Sigmoid colon (tissue), 7 donors: Measurements from ENCODE around the gene RAP1A. TPM values are rescaled to one million over a fixed set of nuclear protein-coding genes. Genes with fewer than 3 reads are reported as not detected.

Source experiments
- DNase-seq: peaks from one replicate; pipeline ENCODE4 v3.0.0-alpha.2; 2019
- H3K27ac ChIP-seq, 4 donors: fragments of 200-600 bp; sonication (generic); one replicate each; pipeline ENCODE4 v1.5.1; 2016 to 2019; ENCODE audit warnings: mild to moderate bottlenecking in 1 of 4
- H3K27me3 ChIP-seq, 3 donors: fragments of 200-600 bp; sonication (generic); one replicate each; pipeline ENCODE4 v1.5.1; 2019; ENCODE audit warnings: mild to moderate bottlenecking in 1 of 3
- H3K36me3 ChIP-seq, 4 donors: fragments of 200-600 bp; sonication (generic); one replicate each; pipeline ENCODE4 v1.5.1; 2016 to 2019
- H3K4me1 ChIP-seq, 4 donors: fragments of 200-600 bp; sonication (generic); one replicate each; pipeline ENCODE4 v1.5.1; 2017 to 2019
- H3K4me3 ChIP-seq, 4 donors: fragments of 200-600 bp; sonication (generic); one replicate each; pipeline ENCODE4 v1.5.1; 2017 to 2019; ENCODE audit warnings: mild to moderate bottlenecking in 2 of 4, moderate library complexity in 1 of 4
- H3K9me3 ChIP-seq, 4 donors: fragments of 200-600 bp in 3 of 4; sonication (generic) in 3 of 4; one replicate each; pipeline versions ENCODE4 v1.5.1 to v1.6.1; 2013 to 2019
- EP300 ChIP-seq, 4 donors: sonication (generic); formaldehyde crosslinking; IDR thresholded peaks; one replicate each; pipeline ENCODE4 v1.6.1; 2017; ENCODE audit warnings: antibody characterized with exemption in 4 of 4
- POLR2A ChIP-seq, 2 donors: fragments of 450-650 bp; IDR thresholded peaks; one replicate each; pipeline ENCODE4 v1.6.1; 2016; ENCODE audit warnings: antibody characterized with exemption in 2 of 2, mild to moderate bottlenecking in 2 of 2, moderate library complexity in 2 of 2
- POLR2AphosphoS5 ChIP-seq, 4 donors: sonication (generic); formaldehyde crosslinking; IDR thresholded peaks; one replicate each; pipeline ENCODE4 v1.6.1; 2017; ENCODE audit warnings: antibody characterized with exemption in 4 of 4
- WGBS, 2 donors: extraction: QIAGEN DNeasy Blood & Tissue Kit; methylation state at CpG; one replicate each; pipeline ENCODE4 v1.1.7; 2013; 5-methylcytosine and 5-hydroxymethylcytosine counted together
- intact Hi-C: fragments of 100-400 bp; cut with DNase I; formaldehyde crosslinking; loops from one replicate; pipeline ENCODE4 v1.15.1; 2023
- polyA plus RNA-seq, 3 donors: library from polyadenylated mRNA; stranded (reverse); fragments of 200-250 nt; gene quantifications; one replicate each; pipeline ENCODE4 v1.2.3, GENCODE V29; 2013
- total RNA-seq, 4 donors: library from RNA; depleted of rRNA; stranded (reverse); fragments of >200 nt; gene quantifications; one replicate each; pipeline ENCODE4 v1.1.0, GENCODE V29; 2016
- TF ChIP-seq, protein P1 (sequence below), 4 experiments: fragments of 450-650 bp in 3 of 4; fragments of 200-600 bp in 1 of 4; IDR thresholded peaks; one replicate each; pipeline ENCODE4 v1.5.1; 2016 to 2019; ENCODE audit warnings: antibody characterized with exemption in 4 of 4, mild to moderate bottlenecking in 3 of 4, moderate library complexity in 2 of 4
- donor health status: healthy with polysubstance abuse.
- donor health status: Bipolar disorder and iron deficiency.
- donor health status: healthy.

Gene RAP1A
- total and polyA plus RNA-seq, 7 donors, result 87.5 to 381 (median 213) TPM

DNA sequence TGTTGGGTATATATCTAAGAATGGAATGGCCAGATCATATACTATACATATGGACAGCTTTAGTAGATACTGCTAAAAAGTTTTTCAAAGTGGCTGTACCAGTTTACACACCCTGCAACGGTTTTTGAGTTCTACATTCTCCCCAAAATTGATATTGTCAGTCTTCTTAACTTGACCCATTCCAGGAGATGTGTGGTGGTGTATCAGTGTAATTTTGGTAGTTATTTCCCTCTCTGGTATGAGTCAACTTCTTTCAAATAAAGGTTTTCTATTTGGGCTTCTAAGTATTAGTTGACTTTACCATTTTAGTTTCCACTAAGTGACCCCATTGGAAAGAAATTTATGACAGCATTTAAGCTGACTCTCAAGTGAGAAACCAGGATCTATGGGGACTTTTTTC lies 90.4 kb downstream of the RAP1A start:
- Histone ChIP-seq H3K9me3 (no peaks in the 10 kb centered on the region), H3K4me3 (no peak overlapping the region), H3K36me3 (peaks cover 0 to 80% (median 6%) of the 10 kb centered on the region in 4 donors), H3K27me3 (no peaks in the 10 kb centered on the region), H3K27ac (peak overlapping the region in 1 of 4 donors; percentile 45), H3K4me1 (peaks cover 0 to 19% (median 14%) of the 10 kb centered on the region in 4 donors)
- no peak for DNase-seq
- TF ChIP-seq EP300 (IDR thresholded peaks at IDR 0.05) (no peak), POLR2AphosphoS5 (IDR thresholded peaks at IDR 0.05) (no peak), POLR2A (IDR thresholded peaks at IDR 0.05) (no peak)
- TF ChIP-seq, protein P1, sequence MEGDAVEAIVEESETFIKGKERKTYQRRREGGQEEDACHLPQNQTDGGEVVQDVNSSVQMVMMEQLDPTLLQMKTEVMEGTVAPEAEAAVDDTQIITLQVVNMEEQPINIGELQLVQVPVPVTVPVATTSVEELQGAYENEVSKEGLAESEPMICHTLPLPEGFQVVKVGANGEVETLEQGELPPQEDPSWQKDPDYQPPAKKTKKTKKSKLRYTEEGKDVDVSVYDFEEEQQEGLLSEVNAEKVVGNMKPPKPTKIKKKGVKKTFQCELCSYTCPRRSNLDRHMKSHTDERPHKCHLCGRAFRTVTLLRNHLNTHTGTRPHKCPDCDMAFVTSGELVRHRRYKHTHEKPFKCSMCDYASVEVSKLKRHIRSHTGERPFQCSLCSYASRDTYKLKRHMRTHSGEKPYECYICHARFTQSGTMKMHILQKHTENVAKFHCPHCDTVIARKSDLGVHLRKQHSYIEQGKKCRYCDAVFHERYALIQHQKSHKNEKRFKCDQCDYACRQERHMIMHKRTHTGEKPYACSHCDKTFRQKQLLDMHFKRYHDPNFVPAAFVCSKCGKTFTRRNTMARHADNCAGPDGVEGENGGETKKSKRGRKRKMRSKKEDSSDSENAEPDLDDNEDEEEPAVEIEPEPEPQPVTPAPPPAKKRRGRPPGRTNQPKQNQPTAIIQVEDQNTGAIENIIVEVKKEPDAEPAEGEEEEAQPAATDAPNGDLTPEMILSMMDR (IDR thresholded peaks at IDR 0.05), result no peak
- intact Hi-C loops, result loop anchor here (5.0 kb wide), 2 partner anchors 203 to 228 kb away; no protein-coding TSS in a partner anchor
- WGBS, 2 donors, result 39 to 74% methylated on average over 1 of the region's 1 CpG

DNA sequence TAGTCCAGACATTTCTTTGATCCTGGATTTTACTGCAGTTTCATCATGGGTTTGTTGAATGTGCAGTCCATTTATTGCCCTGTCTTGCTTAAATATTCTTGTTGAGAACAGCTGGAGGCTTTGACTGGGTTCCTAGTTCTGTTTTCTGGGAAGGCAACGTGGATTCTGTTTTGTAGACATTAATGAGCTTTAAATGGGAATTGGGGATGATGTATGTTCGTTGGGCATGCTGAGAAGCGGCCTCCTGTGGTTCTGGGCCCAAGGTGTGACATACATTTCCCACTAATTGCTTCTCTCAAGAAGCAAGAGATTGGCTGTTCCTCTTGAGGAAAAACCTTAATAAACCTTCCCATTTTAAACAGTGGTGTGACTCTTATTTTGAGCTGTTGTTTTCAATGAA lies 96.7 kb downstream of the RAP1A start:
- WGBS, 2 donors, result 75 to 77% methylated on average over 3 of the region's 3 CpGs
- Histone ChIP-seq H3K27me3 (no peaks in the 10 kb centered on the region), H3K4me3 (no peak overlapping the region), H3K36me3 (peaks cover 0 to 28% (median 3%) of the 10 kb centered on the region in 4 donors), H3K4me1 (peaks cover 0 to 24% (median 16%) of the 10 kb centered on the region in 4 donors), H3K9me3 (no peaks in the 10 kb centered on the region), H3K27ac (no peak overlapping the region)
- intact Hi-C loops, result no loop called here
- no peak for DNase-seq
- TF ChIP-seq EP300 (IDR thresholded peaks at IDR 0.05), result no peak
- no peak for TF ChIP-seq POLR2AphosphoS5 (IDR thresholded peaks at IDR 0.05)
- TF ChIP-seq, protein P1 (IDR thresholded peaks at IDR 0.05), result no peak
- TF ChIP-seq POLR2A (IDR thresholded peaks at IDR 0.05), result no peak

DNA sequence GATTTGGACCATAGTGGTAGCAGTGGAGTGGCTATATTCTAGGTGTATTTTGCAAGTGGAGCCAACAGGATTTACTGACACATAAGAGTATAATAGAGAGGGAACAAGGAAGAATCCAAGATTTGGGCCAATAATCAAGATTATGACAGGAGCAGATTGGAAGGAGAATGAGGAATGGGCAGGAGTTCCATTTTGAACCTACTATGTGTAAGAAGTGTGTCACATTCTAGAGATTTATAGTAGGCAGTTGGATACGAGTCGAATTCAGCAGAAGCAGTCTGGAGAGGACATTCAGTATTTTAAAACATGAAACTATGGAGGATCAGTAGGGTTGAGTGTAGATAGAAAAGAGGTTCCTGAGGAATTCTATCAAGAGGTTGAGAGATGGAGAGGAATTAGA lies 97.9 kb downstream of the RAP1A start:
- no peaks in the 10 kb centered on the region for H3K9me3 ChIP-seq
- peaks cover 0 to 19% (median 2%) of the 10 kb centered on the region in 4 donors for H3K36me3 ChIP-seq
- intact Hi-C loops, result no loop called here
- no peak for DNase-seq
- 91 to 98% methylated on average over 2 of the region's 2 CpGs for WGBS, 2 donors
- no peak overlapping the region for H3K27ac ChIP-seq
- H3K27me3 ChIP-seq, result no peaks in the 10 kb centered on the region
- peaks cover 0 to 32% (median 25%) of the 10 kb centered on the region in 4 donors for H3K4me1 ChIP-seq
- TF ChIP-seq POLR2AphosphoS5 (IDR thresholded peaks at IDR 0.05) (no peak), EP300 (IDR thresholded peaks at IDR 0.05) (no peak), POLR2A (IDR thresholded peaks at IDR 0.05) (no peak)
- TF ChIP-seq, protein P1 (IDR thresholded peaks at IDR 0.05), result no peak
- no peak overlapping the region for H3K4me3 ChIP-seq

DNA sequence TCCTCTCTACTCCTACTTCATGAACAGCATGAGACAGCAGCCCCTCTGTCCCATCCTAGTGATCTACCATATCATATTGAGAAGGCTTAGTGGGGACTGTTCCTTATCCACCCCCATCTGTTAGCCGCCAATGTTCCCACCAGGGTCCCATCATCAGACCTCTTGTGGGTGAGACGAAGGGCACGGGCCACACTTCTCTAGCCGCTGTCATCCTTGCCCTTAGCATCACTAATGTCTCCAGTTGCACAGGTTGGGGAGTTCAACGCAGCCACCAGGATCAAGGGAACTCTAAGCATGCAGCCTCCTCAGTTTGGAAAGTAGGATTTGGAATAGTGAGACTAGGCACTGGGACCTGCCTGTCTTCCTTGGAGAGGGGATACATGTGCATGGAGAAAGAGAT lies 99.5 kb downstream of the RAP1A start:
- 96% methylated on average over 5 of the region's 5 CpGs for WGBS, 2 donors

More for the DNA sequence above, 99.5 kb downstream of the RAP1A start:
- H3K27me3 ChIP-seq, result no peaks in the 10 kb centered on the region
- TF ChIP-seq EP300 (IDR thresholded peaks at IDR 0.05) (no peak), POLR2A (IDR thresholded peaks at IDR 0.05) (no peak), POLR2AphosphoS5 (IDR thresholded peaks at IDR 0.05) (peak in 2 of 4 donors; percentile 23 to 25)
- TF ChIP-seq, protein P1 (IDR thresholded peaks at IDR 0.05), result no peak
- no peak for DNase-seq
- H3K4me1 ChIP-seq, result peaks cover 0 to 32% (median 25%) of the 10 kb centered on the region in 4 donors
- H3K4me3 ChIP-seq, result no peak overlapping the region
- H3K36me3 ChIP-seq, result peaks cover 0 to 10% (median 0%) of the 10 kb centered on the region in 4 donors
- H3K27ac ChIP-seq, result peak overlapping the region in 1 of 4 donors; percentile 19
- no peaks in the 10 kb centered on the region for H3K9me3 ChIP-seq
- intact Hi-C loops, result no loop called here
